T-cell (primary cell): Measurements from ENCODE around the gene ANO10. TPM values are rescaled to one million over a fixed set of nuclear protein-coding genes. Genes with fewer than 3 reads are reported as not detected.

Experiments used
- ATAC-seq, 4 experiments: fragments of 200-7000 bp in 3 of 4; fragments of 150-1000 bp in 1 of 4; cut with Tn5 transposase; replicated peaks in 1 of 4; 1 replicate in 3 of 4; 2 replicates in 1 of 4; pipeline ENCODE4 v1.10.0; 2021; ENCODE audit warnings: moderate library complexity in 3 of 4, mild to moderate bottlenecking in 2 of 4, moderate number of reproducible peaks in 1 of 4
- CTCF ChIA-PET, 2 donors: fragments of 300-600 bp; sonication (Branson Sonifier 250); formaldehyde crosslinking; loops; one replicate each; lab custom pipeline; 2022; ENCODE audit warnings: antibody characterized with exemption in 2 of 2; lab: Charles Lee
- POLR2A ChIA-PET, 2 donors: fragments of 300-600 bp; sonication (Branson Sonifier 250); formaldehyde crosslinking; loops; one replicate each; lab custom pipeline; 2022; ENCODE audit warnings: antibody characterized with exemption in 2 of 2; lab: Charles Lee
- DNase-seq, 35 experiments: peaks; one replicate each; pipeline versions ENCODE4 v3.0.0 to v3.0.0-alpha.2; 2013 to 2023
- H3K27ac ChIP-seq: one replicate; pipeline ENCODE4 v1.5.1; 2013; ENCODE audit warnings: low read length
- H3K27me3 ChIP-seq, 2 experiments: replicated peaks in 1 of 2; 1 replicate in 1 of 2; 2 replicates in 1 of 2; pipeline versions ENCODE4 v1.6.1 to v1.7.0; 2013; ENCODE audit warnings: low read length in 1 of 2, mixed read lengths in 1 of 2; ENCODE audit not compliant: control insufficient read depth in 2 of 2, insufficient read depth in 2 of 2; ENCODE audit errors: extremely low read depth in 1 of 2
- H3K36me3 ChIP-seq, 2 donors: 1 replicate in 1 of 2; 2 replicates in 1 of 2; pipeline versions ENCODE4 v1.6.1 to v1.7.0; 2013; ENCODE audit warnings: low read length in 1 of 2; ENCODE audit not compliant: control insufficient read depth in 2 of 2, insufficient read depth in 1 of 2; ENCODE audit errors: extremely low read depth in 1 of 2
- H3K4me1 ChIP-seq, 2 experiments: 1 replicate in 1 of 2; 2 replicates in 1 of 2; pipeline versions ENCODE4 v1.6.1 to v1.7.0; 2013; ENCODE audit warnings: low read length in 2 of 2, mixed read lengths in 1 of 2; ENCODE audit not compliant: insufficient read depth in 2 of 2, control insufficient read depth in 1 of 2; ENCODE audit errors: extremely low read depth in 1 of 2
- H3K4me3 ChIP-seq, 2 donors: 1 replicate in 1 of 2; 2 replicates in 1 of 2; pipeline versions ENCODE4 v1.5.1 to v1.7.0; 2013; ENCODE audit warnings: mild to moderate bottlenecking in 2 of 2, low read length in 1 of 2, moderate library complexity in 1 of 2; ENCODE audit not compliant: control insufficient read depth in 1 of 2; ENCODE audit errors: extremely low read depth in 1 of 2
- H3K9me3 ChIP-seq: 2 replicates; pipeline ENCODE4 v1.7.0; 2013
- H3K27ac Mint-ChIP-seq, 2 donors: one replicate each; pipeline ENCODE4 v1.8.0; 2020 to 2021; ENCODE audit warnings: mild to moderate bottlenecking in 2 of 2, mixed read lengths in 2 of 2
- H3K27me3 Mint-ChIP-seq, 2 donors: one replicate each; pipeline ENCODE4 v1.8.0; 2021 to 2022; ENCODE audit warnings: mixed read lengths in 2 of 2
- H3K36me3 Mint-ChIP-seq: one replicate; pipeline ENCODE4 v1.8.0; 2021; ENCODE audit warnings: mixed read lengths
- H3K4me1 Mint-ChIP-seq, 3 donors: one replicate each; pipeline ENCODE4 v1.8.0; 2020 to 2022; ENCODE audit warnings: mixed read lengths in 3 of 3, mild to moderate bottlenecking in 1 of 3
- H3K4me3 Mint-ChIP-seq, 3 donors: one replicate each; pipeline ENCODE4 v1.8.0; 2020 to 2022; ENCODE audit warnings: mild to moderate bottlenecking in 3 of 3, mixed read lengths in 3 of 3, moderate library complexity in 3 of 3
- H3K9me3 Mint-ChIP-seq, 3 donors: one replicate each; pipeline ENCODE4 v1.8.0; 2020 to 2022; ENCODE audit warnings: mixed read lengths in 3 of 3
- WGBS: methylation state at CpG from one replicate; pipeline ENCODE4 v1.1.5; 2013; ENCODE audit warnings: missing lambda C conversion rate; ENCODE audit not compliant: insufficient coverage; 5-methylcytosine and 5-hydroxymethylcytosine counted together
- total RNA-seq, 35 experiments: library from RNA in 6 of 35; stranded (reverse) in 6 of 35; fragments of 120-200 nt in 1 of 35; gene quantifications; one replicate each; pipeline versions ENCODE4 v1.2.1 to v1.2.4 and lab custom pipeline; 2013 to 2026

ANO10 gene
- total RNA-seq, 5 donors from 2014 or later (not counting 1 experiment from before 2014, with no cell fraction given): 8.4 to 12.3 (median 9.4) TPM

GRCh38 chr3:43371494-43371893 is 250.3 kb downstream of the ANO10 start:
- H3K4me1 ChIP-seq: peaks cover 0 to 26% of the 10 kb centered on the region in 2 experiments
- ChIA-PET POLR2A (no interaction called here), CTCF (no interaction called here)
- Mint-ChIP-seq H3K4me3 (no peak overlapping the region), H3K36me3 (no peaks in the 10 kb centered on the region), H3K27me3 (no peaks in the 10 kb centered on the region), H3K4me1 (peaks cover 12 to 17% (median 13%) of the 10 kb centered on the region in 3 donors), H3K9me3 (no peaks in the 10 kb centered on the region), H3K27ac (no peak overlapping the region)
- H3K27ac ChIP-seq: no peak overlapping the region
- H3K9me3 ChIP-seq: no peaks in the 10 kb centered on the region
- WGBS: no CpG with 5 or more reads among the region's 3 CpGs
- ATAC-seq: no peak
- H3K4me3 ChIP-seq: no peak overlapping the region
- no peak for DNase-seq
- no peaks in the 10 kb centered on the region for H3K27me3 ChIP-seq
- no peaks in the 10 kb centered on the region for H3K36me3 ChIP-seq

GRCh38 chr3:43370293-43370980 is 251.4 kb downstream of the ANO10 start:
- ChIA-PET CTCF (no interaction called here), POLR2A (interaction anchor here in 1 of 2 donors (0.5 kb wide), 2 partner anchors 60 to 104 kb away, joined by 3 to 9 read pairs; no protein-coding TSS in a partner anchor)
- peaks cover 12 to 17% (median 12%) of the 10 kb centered on the region in 3 donors for H3K4me1 Mint-ChIP-seq
- H3K27me3 Mint-ChIP-seq: no peaks in the 10 kb centered on the region
- Histone ChIP-seq H3K9me3 (no peaks in the 10 kb centered on the region), H3K27me3 (no peaks in the 10 kb centered on the region), H3K4me1 (peaks cover 0 to 26% of the 10 kb centered on the region in 2 experiments), H3K36me3 (no peaks in the 10 kb centered on the region), H3K27ac (no peak overlapping the region), H3K4me3 (no peak overlapping the region)
- H3K4me3 Mint-ChIP-seq: no peak overlapping the region
- ATAC-seq (no peak), DNase-seq (no peak)
- WGBS: 88% methylated on average over 1 of the region's 6 CpGs
- H3K9me3 Mint-ChIP-seq: no peaks in the 10 kb centered on the region
- no peak overlapping the region for H3K27ac Mint-ChIP-seq
- H3K36me3 Mint-ChIP-seq: peaks cover 7% of the 10 kb centered on the region

- POLR2A ChIA-PET: interaction anchor here in 1 of 2 donors (0.5 kb wide), 2 partner anchors 61 to 105 kb away, joined by 3 to 9 read pairs; no protein-coding TSS in a partner anchor
- Histone ChIP-seq H3K27me3 (no peaks in the 10 kb centered on the region), H3K4me3 (no peak overlapping the region), H3K4me1 (peaks cover 0 to 26% of the 10 kb centered on the region in 2 experiments), H3K27ac (no peak overlapping the region), H3K9me3 (no peaks in the 10 kb centered on the region), H3K36me3 (no peaks in the 10 kb centered on the region)
- peak overlapping the region in 1 of 2 donors; percentile 48 for H3K27ac Mint-ChIP-seq
- H3K4me1 Mint-ChIP-seq: peaks cover 12 to 17% (median 12%) of the 10 kb centered on the region in 3 donors
- H3K36me3 Mint-ChIP-seq: peaks cover 10% of the 10 kb centered on the region
- H3K4me3 Mint-ChIP-seq: no peak overlapping the region
- CTCF ChIA-PET: no interaction called here
- H3K27me3 Mint-ChIP-seq: no peaks in the 10 kb centered on the region
- H3K9me3 Mint-ChIP-seq: no peaks in the 10 kb centered on the region
- ATAC-seq (no peak), DNase-seq (no peak)
- WGBS: 73% methylated on average over 3 of the region's 8 CpGs
Measured at GRCh38 chr3:43369404-43370292, 252.2 kb downstream of the ANO10 start.

- peaks cover 3 to 13% (median 3%) of the 10 kb centered on the region in 3 donors for H3K4me1 Mint-ChIP-seq
Measured at GRCh38 chr3:43366885-43367284, 254.9 kb downstream of the ANO10 start.

GRCh38 chr3:43366481-43366880 is 255.3 kb downstream of the ANO10 start:
- Mint-ChIP-seq H3K4me3 (no peak overlapping the region), H3K4me1 (peaks cover 2 to 11% (median 6%) of the 10 kb centered on the region in 3 donors), H3K36me3 (peaks cover 16% of the 10 kb centered on the region), H3K27ac (no peak overlapping the region), H3K9me3 (no peaks in the 10 kb centered on the region), H3K27me3 (no peaks in the 10 kb centered on the region)
- CTCF ChIA-PET: no interaction called here
- Histone ChIP-seq H3K4me3 (no peak overlapping the region), H3K36me3 (no peaks in the 10 kb centered on the region), H3K27me3 (no peaks in the 10 kb centered on the region), H3K27ac (no peak overlapping the region), H3K4me1 (peaks cover 0 to 14% of the 10 kb centered on the region in 2 experiments), H3K9me3 (no peaks in the 10 kb centered on the region)
- 98% methylated on average over 10 of the region's 11 CpGs for WGBS
- ATAC-seq (no peak), DNase-seq (no peak)
- POLR2A ChIA-PET: no interaction called here

More at GRCh38 chr3:43366885-43367284, 254.9 kb downstream of the ANO10 start:
- Histone ChIP-seq H3K36me3 (no peaks in the 10 kb centered on the region), H3K4me1 (peaks cover 0 to 18% of the 10 kb centered on the region in 2 experiments), H3K4me3 (no peak overlapping the region), H3K27ac (no peak overlapping the region), H3K9me3 (no peaks in the 10 kb centered on the region), H3K27me3 (no peaks in the 10 kb centered on the region)
- 92% methylated on average over 9 of the region's 9 CpGs for WGBS
- H3K27me3 Mint-ChIP-seq: no peaks in the 10 kb centered on the region
- POLR2A ChIA-PET: no interaction called here
- ATAC-seq: no peak
- H3K9me3 Mint-ChIP-seq: no peaks in the 10 kb centered on the region
- CTCF ChIA-PET: no interaction called here
- no peak for DNase-seq
- no peak overlapping the region for H3K4me3 Mint-ChIP-seq
- peaks cover 16% of the 10 kb centered on the region for H3K36me3 Mint-ChIP-seq
- no peak overlapping the region for H3K27ac Mint-ChIP-seq

GRCh38 chr3:43365601-43366305 is 256.1 kb downstream of the ANO10 start:
- H3K4me1 ChIP-seq: peaks cover 0 to 10% of the 10 kb centered on the region in 2 experiments
- no peaks in the 10 kb centered on the region for H3K9me3 ChIP-seq
- H3K27me3 Mint-ChIP-seq: no peaks in the 10 kb centered on the region
- no peak overlapping the region for H3K27ac Mint-ChIP-seq
- ChIA-PET POLR2A (no interaction called here), CTCF (no interaction called here)
- peaks cover 16% of the 10 kb centered on the region for H3K36me3 Mint-ChIP-seq
- 92% methylated on average over 5 of the region's 12 CpGs for WGBS
- H3K4me3 ChIP-seq: no peak overlapping the region
- DNase-seq (no peak), ATAC-seq (no peak)
- H3K27ac ChIP-seq: no peak overlapping the region
- peaks cover 0 to 6% (median 2%) of the 10 kb centered on the region in 3 donors for H3K4me1 Mint-ChIP-seq
- H3K36me3 ChIP-seq: no peaks in the 10 kb centered on the region
- no peaks in the 10 kb centered on the region for H3K27me3 ChIP-seq
- H3K4me3 Mint-ChIP-seq: no peak overlapping the region
- H3K9me3 Mint-ChIP-seq: no peaks in the 10 kb centered on the region
